DOHH2 (cell line): Measurements from ENCODE around the gene PAK1.

Experiments
- CTCF ChIP-seq: fragments of 200-600 bp; sonication (generic); IDR thresholded peaks from one replicate; pipeline ENCODE4 v1.5.1; 2014; ENCODE audit warnings: antibody characterized with exemption, mild to moderate bottlenecking, low read depth, low read length; ENCODE audit not compliant: poor library complexity, severe bottlenecking
- EZH2phosphoT487 ChIP-seq: fragments of 200-600 bp; sonication (generic); IDR thresholded peaks from 2 replicates; pipeline ENCODE4 v1.6.1; 2017; ENCODE audit warnings: borderline replicate concordance, mild to moderate bottlenecking, antibody characterized with exemption, low read length, moderate library complexity, mixed read lengths

GRCh38 chr11:77396911-77397310 lies 77.0 kb downstream of the PAK1 start:
- no peak for TF ChIP-seq CTCF
- no peak for TF ChIP-seq EZH2phosphoT487
